ENCODE measurements around the gene ZNF366. TPM values are rescaled to one million over a fixed set of nuclear protein-coding genes. Genes with fewer than 3 reads are reported as not detected.

Gene ZNF366, protein sequence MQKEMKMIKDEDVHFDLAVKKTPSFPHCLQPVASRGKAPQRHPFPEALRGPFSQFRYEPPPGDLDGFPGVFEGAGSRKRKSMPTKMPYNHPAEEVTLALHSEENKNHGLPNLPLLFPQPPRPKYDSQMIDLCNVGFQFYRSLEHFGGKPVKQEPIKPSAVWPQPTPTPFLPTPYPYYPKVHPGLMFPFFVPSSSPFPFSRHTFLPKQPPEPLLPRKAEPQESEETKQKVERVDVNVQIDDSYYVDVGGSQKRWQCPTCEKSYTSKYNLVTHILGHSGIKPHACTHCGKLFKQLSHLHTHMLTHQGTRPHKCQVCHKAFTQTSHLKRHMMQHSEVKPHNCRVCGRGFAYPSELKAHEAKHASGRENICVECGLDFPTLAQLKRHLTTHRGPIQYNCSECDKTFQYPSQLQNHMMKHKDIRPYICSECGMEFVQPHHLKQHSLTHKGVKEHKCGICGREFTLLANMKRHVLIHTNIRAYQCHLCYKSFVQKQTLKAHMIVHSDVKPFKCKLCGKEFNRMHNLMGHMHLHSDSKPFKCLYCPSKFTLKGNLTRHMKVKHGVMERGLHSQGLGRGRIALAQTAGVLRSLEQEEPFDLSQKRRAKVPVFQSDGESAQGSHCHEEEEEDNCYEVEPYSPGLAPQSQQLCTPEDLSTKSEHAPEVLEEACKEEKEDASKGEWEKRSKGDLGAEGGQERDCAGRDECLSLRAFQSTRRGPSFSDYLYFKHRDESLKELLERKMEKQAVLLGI
- not detected in 5 replicates for total RNA-seq (2022; extraction: Qiagen RNA extraction; ENCODE audit: low read depth)

DNA sequence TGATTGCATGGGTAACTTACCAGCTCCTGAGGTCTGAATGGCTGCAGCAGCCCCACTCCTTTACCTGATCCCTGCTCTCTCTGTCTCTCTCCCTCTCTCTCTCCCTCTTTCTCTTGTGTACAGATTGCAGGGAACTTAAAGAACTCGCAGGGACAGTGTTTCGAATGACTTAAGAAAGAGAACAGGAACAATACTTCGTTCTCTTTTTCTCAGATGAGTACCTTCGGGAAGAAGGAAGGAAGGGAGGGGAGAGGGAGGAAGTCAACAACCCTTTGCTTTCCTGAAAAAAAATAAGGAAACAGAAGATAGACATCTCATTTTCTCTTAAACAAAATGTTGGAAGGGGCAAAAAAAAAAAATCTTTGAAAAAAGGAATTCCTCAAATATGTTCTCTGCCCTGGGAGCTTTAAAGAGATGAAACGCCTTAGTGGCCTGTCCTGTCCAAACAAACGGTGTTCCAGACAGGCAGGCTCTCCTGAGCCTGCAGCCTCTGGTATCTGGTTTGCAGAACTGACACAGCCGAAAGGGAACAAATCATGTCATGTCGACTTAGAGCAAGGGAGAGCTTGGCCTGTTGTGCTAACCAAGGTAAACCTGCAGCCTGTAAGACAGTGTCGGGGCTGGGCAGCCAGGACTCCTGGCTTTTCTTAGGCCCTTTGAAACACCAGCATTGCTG lies at the start of gene ZNF366:
TSS of gene ZNF366 (minus strand) at position 180 of the 676 bp plus-strand sequence. CDS start 45,914 bp downstream, outside the sequence.

Other genes with a start within 250 kb of the ZNF366 start
- gene MRPS27, start 187.2 kb downstream of the ZNF366 start, total RNA-seq (2022; extraction: Qiagen RNA extraction; ENCODE audit: low read depth) = 52.7 to 60.7 TPM (median 57.3 TPM) in 5 replicates
- gene PTCD2, start 187.0 kb downstream of the ZNF366 start, total RNA-seq (2022; extraction: Qiagen RNA extraction; ENCODE audit: low read depth) = 7.7 to 10.3 TPM (median 9.1 TPM) in 5 replicates